ENCODE measurements around the gene ARL6IP4. TPM values are rescaled to one million over a fixed set of nuclear protein-coding genes. Genes with fewer than 3 reads are reported as not detected.

Gene ARL6IP4
- total and polyA plus RNA-seq, 2 of the 4 experiments (the other 2 are of a cell fraction), result 161 to 254 TPM

DNA sequence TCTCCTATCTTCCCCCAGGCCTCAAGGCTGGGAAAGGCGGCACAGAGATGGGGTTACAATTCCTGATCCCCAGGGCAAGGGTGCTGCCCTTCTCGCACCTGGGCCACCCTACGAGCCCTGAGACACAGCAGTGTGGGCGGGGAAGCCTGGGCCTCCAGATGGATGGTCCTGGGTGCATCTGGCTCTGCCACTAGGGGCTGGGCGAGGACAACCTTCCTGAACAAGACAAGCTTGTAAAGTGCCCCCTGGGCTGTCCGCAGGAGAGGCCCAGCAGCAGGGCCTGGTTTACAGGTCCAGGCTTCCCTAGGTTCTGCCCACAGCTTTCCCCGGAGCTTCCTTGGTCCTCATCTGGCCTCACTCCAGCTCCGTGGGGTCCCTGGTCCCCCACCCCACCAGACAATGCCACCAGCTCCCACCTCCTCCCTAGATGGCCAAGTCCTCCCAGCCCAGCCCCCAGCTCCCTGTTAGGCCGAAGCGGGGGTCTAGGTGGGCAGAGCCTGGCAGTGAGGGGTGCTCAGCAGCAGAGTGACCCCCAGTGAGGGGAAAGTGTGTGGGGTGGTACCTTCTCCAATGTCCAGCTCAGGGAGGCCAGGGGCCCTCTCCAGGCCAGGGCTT lies 8.9 kb downstream of the ARL6IP4 start:
- no TSS peak for BruUV-seq (replicated peaks)
- dilution Hi-C loops (cut with HindIII; ENCODE audit: low sequenced_read_pairs, unreplicated experiment), result loop anchor here (25.0 kb wide), 1 partner anchor 248 kb away; the partner anchor contains the start of genes MPHOSPH9 and MTRFR
- no peak overlapping the region for H4K5ac ChIP-seq (ENCODE audit: low read depth, low read length)

More for the DNA sequence above, 8.9 kb downstream of the ARL6IP4 start:
- DNase-seq (no peak), ATAC-seq (ENCODE audit: low read depth) (no peak)
- H3K9me3 ChIP-seq (ENCODE audit: control insufficient read depth, insufficient read depth, low read length), result no peaks in the 10 kb centered on the region
- no peaks in the 10 kb centered on the region; the same call in 1 of the 2 replicates for H4K20me1 ChIP-seq (ENCODE audit: insufficient read depth, low read length)
- POLR2A ChIA-PET (ENCODE audit: unreplicated experiment), result interaction anchor here (0.7 kb wide), 1 partner anchor 244 kb away, joined by 3 read pairs; the partner anchor contains the start of genes MPHOSPH9 and MTRFR
- H3K56ac ChIP-seq (ENCODE audit: extremely low read depth, insufficient read depth, low read length), result no peak overlapping the region
- intact Hi-C loops (cut with micrococcal nuclease), result no loop called here
- H3K4ac ChIP-seq (ENCODE audit: low read depth, low read length), result no peak overlapping the region
- no peak overlapping the region for H2AK5ac ChIP-seq (ENCODE audit: low read depth, low read length)
- no peak overlapping the region for H2BK20ac ChIP-seq (ENCODE audit: low read depth, low read length)
- peaks cover 6% of the 10 kb centered on the region; the same call in 1 of the 2 replicates for H3K9me1 ChIP-seq (ENCODE audit: insufficient read depth, low read length)
- H4K91ac ChIP-seq (ENCODE audit: insufficient read depth, low read depth, low read length), result no peak overlapping the region
- H3K18ac ChIP-seq (ENCODE audit: low read depth, low read length), result no peak overlapping the region
- H3K27me3 ChIP-seq (ENCODE audit: control insufficient read depth, insufficient read depth, low read length), result no peaks in the 10 kb centered on the region
- H3K23ac ChIP-seq (ENCODE audit: low read depth, low read length), result no peak overlapping the region
- no peak overlapping the region for H3K4me3 ChIP-seq (ENCODE audit: insufficient read depth, low read depth, low read length)
- CTCF ChIA-PET, result no interaction called here
- H3K79me1 ChIP-seq (ENCODE audit: low read depth in 1 of 2, low read length in 2 of 2), result 0 out of 4 replicates have a peak, but pooled peaks cover 0 to under 1% of the 10 kb centered on the region in 2 experiments
- no peak overlapping the region for H4K8ac ChIP-seq (ENCODE audit: low read depth in 2 of 2, low read length in 2 of 2)
- H3K4me2 ChIP-seq (ENCODE audit: low read depth, low read length), result no peak overlapping the region
- H3K9ac ChIP-seq (ENCODE audit: low read depth, low read length), result no peak overlapping the region
- H2AFZ ChIP-seq (replicated peaks; ENCODE audit: low read length, poor library complexity), result no peak overlapping the region
- no peak overlapping the region for H3K14ac ChIP-seq (replicated peaks; ENCODE audit: low read depth, low read length)
- H2BK15ac ChIP-seq (ENCODE audit: low read depth, low read length), result no peak overlapping the region
- in situ Hi-C loops (cut with MboI; ENCODE audit: low sequenced_read_pairs), result loop anchor here (10.0 kb wide), 1 partner anchor 155 kb away; no protein-coding TSS in a partner anchor
- H3K36me3 ChIP-seq (ENCODE audit: control insufficient read depth, insufficient read depth, low read length), result peaks cover 40% of the 10 kb centered on the region; the same call in 1 of the 2 replicates
- 80% methylated on average over 1 of the region's 10 CpGs; no CpG with 5 or more reads in 1 of the 2 experiments for WGBS, 2 experiments (ENCODE audit: extremely low coverage in 2 of 2, insufficient read length in 1 of 2)
- no peak overlapping the region for H2BK120ac ChIP-seq (ENCODE audit: low read depth, low read length)
- no peak overlapping the region for H2AK9ac ChIP-seq (replicated peaks; ENCODE audit: low read depth, low read length, poor library complexity)
- no peak overlapping the region for H2BK5ac ChIP-seq (ENCODE audit: low read depth, low read length, poor library complexity, severe bottlenecking)
- H3K4me1 ChIP-seq (ENCODE audit: control insufficient read depth, insufficient read depth, low read length), result peaks cover 6% of the 10 kb centered on the region
- H3K27ac ChIP-seq (ENCODE audit: insufficient read depth, low read length), result no peak overlapping the region
- TF ChIP-seq, protein P1, sequence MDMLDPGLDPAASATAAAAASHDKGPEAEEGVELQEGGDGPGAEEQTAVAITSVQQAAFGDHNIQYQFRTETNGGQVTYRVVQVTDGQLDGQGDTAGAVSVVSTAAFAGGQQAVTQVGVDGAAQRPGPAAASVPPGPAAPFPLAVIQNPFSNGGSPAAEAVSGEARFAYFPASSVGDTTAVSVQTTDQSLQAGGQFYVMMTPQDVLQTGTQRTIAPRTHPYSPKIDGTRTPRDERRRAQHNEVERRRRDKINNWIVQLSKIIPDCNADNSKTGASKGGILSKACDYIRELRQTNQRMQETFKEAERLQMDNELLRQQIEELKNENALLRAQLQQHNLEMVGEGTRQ (IDR thresholded peaks at IDR 0.05; ENCODE audit: low read depth, low read length), result no peak
- TF ChIP-seq NFE2L2 (IDR thresholded peaks at IDR 0.05; ENCODE audit: low read depth, low read length), result no peak

All from IMR-90 (cell line).